Endothelial cell of hepatic sinusoid (primary cell): ENCODE results near the gene DDTL.
"Not testable (repeated sequence)": the region's sequence is repeated elsewhere in the genome, so short reads cannot be mapped to it uniquely, and the experiment has no call there.

Source experiments
- in situ Hi-C: cut with HindIII; loops from 2 replicates; pipeline ENCODE4 v1.10.0; 2017; ENCODE audit warnings: low sequenced_read_pairs

Gene DDTL

GRCh38 chr22:23966568-23966967 is at the start of gene DDTL:
DDTL (plus strand) TSS chr22:23966888; CDS start chr22:23966915, 27 bp downstream.
- in situ Hi-C loops = not testable (repeated sequence)

DNA sequence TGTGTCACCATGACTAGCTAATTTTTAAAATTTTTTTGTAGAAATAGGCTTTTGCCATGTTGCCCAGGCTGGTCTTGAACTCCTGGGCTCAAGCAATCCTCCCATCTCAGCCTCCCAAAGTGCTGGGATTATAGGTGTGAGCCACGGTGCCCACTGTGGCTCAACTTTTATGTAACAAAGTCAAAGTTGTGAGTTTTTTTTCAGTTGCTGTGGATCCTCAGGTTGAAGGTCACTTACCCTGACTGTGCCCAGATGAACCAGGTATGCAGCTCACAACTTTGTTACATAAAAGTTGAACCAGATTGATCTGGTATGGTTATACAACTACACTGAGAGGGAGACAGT is 46.4 kb upstream of the DDTL start:
- in situ Hi-C loops = not testable (repeated sequence)

DNA sequence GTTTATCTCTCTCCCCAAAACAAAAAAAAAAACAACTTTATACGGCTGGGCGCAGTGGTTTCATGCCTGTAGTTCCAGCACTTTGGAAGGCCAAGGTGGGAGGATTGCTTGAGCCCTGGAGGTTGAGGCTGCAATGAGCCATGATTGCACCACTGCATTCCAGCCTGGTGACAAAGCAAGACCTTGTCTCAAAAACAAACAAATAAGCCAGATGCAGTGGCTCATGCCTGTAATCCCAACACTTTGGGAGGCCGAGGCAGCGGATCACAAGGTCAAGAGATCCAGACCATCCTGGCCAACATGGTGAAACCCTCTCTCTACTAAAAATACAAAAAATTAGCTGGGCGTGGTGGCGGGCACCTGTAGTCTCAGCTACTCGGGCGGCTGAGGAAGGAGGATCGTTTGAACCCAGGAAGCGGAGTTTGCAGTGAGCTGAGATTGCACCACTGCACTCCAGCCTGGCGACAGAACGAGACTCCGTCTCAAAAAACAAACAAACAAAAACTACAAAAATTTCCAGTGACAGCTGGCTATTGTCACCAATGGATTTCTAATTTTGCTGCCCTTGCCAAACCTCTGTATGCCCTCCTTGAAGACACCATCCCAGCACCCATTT is 45.0 kb upstream of the DDTL start:
- in situ Hi-C loops = not testable (repeated sequence)

- in situ Hi-C loops = no loop called here
Measured at GRCh38 chr22:23922921-23923320, 43.8 kb upstream of the DDTL start.

DNA sequence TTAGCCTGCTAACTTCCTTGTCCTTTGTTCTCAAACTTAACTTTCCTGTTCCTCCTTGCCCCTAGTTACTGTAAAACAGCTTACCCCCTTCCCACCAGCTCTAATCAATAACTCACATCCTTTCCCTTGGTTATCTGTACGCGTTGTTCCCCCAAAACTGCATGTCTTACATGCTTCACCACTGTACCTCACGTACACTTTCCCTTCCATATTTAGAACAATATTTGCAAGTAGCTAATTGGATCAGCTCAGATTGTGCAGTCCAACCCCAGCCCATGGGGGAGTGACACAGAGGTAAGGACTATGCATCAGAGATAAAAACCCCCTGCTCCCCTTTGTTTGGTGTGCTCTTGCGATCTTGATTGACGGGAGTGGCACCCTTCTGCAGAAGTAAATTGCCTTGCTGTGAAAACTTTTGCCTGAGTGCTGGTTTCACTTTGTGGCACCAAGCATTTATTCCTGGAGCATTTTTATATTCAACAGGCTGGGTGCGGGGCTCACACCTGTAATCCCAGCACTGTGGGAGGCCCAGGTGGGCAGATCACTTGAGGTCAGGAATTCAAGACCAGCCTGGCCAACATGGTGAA is 41.6 kb upstream of the DDTL start:
- in situ Hi-C loops = no loop called here

- in situ Hi-C loops = no loop called here
Measured at GRCh38 chr22:23926561-23926960, 40.1 kb upstream of the DDTL start.

DNA sequence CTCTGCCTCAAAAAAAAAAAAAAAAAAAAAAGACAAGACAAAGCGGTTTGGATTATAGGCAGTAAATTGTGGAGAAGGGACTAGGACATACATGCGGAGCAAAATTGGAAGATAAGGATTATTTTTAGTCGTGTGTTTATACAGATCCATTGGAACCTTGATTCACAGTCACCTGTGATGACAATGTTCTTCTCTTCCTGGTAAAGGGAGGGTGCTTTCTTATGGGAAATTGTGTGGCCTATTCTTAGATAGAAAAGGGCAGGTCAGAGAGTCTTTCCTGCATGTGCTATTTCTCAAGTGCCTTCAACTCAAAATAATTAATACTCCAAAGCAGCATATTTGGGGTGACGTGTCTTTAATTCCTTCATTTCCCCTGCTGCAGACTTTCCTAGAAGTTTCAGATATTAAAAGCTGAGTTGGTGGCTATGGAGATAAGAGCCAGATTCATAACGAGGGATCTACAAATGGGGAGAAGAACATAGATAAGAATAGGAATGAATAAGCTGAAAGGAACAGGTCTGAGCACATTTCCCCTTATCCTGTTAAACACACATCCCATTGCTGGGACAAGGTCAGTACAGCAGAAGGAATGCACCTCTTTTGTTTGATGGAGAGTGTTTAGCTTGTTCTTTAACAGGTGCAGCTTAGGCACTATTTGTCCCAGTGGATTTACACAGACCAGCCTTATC is 28.2 kb upstream of the DDTL start:
- in situ Hi-C loops = no loop called here

- in situ Hi-C loops = no loop called here
Measured at GRCh38 chr22:23939017-23939357, 27.7 kb upstream of the DDTL start.

GRCh38 chr22:23940166-23940565 is 26.5 kb upstream of the DDTL start:
- in situ Hi-C loops = not testable (repeated sequence)

DNA sequence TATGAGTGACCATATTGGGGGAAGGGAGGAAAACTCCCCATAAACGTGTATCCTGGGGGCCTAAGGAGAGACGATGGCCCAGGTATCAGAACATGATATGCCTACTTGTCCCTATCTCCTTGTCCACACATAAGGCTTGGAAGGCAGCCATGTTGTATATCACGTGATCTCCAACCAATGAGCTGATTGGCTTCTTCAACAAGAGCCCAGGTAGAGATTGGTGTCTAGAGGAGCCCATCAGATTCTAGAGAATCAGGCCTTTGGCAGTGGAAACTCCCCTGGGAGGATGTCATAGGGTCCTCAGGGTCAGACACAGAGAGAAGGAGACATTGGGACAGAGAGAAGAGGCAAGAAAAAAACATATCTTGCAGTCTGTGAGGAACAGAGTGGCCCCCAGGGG is 19.3 kb upstream of the DDTL start:
- in situ Hi-C loops = not testable (repeated sequence)

DNA sequence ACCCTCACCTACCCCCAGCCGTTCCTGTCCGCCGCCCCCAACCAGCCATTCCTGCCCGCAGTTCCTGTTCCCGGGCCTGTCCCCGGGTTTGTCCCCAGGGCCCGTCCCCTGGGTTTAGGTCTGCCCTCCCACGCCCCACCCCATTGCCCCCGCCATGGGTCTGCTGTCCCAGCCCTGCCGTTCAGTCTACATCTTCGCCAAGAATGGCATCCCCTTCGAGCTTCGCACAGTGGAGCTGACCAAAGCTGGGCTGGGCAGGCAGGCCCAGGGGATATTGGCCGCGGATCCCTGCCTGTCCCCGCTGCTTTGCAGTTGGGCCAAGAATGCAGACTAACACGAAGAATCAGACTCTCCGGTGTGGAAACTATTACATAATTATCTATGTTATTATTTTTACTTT is 16.9 kb upstream of the DDTL start:
- in situ Hi-C loops = not testable (repeated sequence)

DNA sequence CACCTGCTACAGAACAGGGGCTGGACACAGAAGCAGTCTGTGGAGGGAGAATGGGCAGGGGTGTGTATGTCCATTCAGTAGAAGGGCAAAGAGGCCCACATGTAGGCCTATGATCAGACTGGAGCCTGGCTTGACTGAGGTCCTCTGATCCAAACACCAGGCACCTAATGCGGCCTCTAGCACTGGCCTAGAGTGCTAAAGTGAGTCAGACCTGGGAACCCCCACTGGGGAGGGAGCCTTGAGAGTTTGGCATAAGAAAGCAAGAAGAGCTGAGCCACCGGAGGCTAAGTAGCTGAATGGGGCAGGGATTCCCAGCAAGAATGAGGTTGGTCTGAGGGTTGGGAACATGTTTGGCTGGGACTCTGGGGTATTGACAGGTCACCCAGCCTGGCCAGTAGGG is 15.3 kb upstream of the DDTL start:
- in situ Hi-C loops = not testable (repeated sequence)

GRCh38 chr22:23952794-23953405 is 13.8 kb upstream of the DDTL start:
- in situ Hi-C loops = not testable (repeated sequence)

DNA sequence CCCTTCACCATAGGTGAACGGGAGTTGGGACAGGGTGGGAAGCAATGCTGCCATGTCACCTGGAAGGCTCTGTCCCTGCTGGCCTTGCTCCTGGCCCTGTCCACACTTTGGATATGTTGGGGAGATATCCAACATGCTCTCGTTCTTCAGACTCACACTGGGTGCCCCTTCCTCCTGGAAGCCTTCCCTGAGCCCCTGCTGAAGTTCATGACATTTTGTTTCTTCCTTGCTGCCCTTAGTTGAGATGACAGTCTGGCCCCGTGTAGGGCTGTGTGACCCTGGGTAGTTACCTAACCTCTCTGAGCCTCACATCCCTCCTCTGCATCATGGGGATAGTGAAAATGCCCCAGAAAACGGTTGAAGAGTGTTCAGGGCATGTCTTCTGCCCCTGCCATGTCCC is 13.2 kb upstream of the DDTL start:
- in situ Hi-C loops = not testable (repeated sequence)

GRCh38 chr22:23954193-23954990 is 12.3 kb upstream of the DDTL start:
- in situ Hi-C loops = not testable (repeated sequence)

DNA sequence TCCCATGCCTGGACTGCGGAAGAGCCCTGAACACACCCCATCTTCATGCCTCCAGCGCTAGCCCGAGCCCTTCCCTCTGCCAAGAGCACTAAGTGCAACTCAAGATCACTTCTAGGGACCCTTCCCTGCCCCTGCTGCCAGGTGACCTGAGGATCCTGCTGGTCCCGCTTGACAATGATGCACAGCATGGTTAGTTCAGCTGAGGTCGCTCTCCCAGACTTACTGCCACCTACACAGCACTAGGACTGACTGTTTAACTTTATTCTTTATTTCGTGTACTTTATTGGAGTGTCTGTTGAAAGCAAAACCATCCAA is 11.7 kb upstream of the DDTL start:
- in situ Hi-C loops = not testable (repeated sequence)

DNA sequence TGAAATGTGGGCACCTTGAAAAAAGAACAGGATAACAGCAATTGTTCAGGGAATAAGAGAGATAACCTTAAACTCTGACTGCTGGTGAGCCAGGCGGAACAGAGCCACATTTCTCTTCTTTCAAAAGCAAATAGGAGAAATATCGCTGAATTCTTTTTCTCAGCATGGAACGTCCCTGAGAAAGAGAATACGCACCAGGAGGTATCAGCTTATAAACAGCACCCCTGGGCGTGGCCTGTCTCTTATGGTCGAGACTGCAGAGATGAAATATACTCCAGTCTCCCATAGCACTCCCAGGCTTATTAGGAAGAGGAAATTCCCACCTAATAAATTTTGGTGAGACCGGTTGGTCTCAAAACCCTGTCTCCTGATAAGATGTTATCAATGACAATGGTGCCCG is 10.8 kb upstream of the DDTL start:
- in situ Hi-C loops = not testable (repeated sequence)

DNA sequence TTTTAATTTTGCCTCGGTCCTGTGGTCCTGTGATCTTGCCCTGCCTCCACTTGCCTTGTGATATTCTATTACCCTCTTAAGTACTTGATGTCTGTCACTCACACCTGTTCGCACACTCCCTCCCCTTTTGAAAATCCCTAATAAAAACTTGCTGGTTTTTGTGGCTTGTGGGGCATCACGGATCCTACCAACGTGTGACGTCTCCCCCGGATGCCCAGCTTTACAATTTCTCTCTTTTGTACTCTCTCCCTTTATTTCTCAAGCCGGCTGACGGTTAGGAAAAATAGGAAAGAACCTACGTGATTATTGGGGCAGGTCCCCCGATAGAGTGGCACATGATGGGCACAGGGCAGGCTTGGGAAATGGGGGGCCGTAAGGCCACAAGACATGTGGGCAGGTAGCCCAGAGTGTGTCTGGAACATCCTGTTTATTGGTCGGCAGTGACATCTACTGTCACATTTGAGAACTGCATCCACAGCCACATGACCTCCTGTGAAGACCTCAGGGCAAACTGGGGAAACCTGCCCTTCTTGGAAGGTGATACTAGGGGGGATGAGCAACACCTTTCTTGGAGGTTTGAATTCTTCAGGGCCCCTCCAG is 10.3 kb upstream of the DDTL start:
- in situ Hi-C loops = not testable (repeated sequence)

GRCh38 chr22:23961084-23961771 is 5.5 kb upstream of the DDTL start, which contains the start of gene GSTT2B:
GSTT2B (minus strand) TSS chr22:23961195; CDS start chr22:23961131, 64 bp downstream.
- in situ Hi-C loops = not testable (repeated sequence)

DNA sequence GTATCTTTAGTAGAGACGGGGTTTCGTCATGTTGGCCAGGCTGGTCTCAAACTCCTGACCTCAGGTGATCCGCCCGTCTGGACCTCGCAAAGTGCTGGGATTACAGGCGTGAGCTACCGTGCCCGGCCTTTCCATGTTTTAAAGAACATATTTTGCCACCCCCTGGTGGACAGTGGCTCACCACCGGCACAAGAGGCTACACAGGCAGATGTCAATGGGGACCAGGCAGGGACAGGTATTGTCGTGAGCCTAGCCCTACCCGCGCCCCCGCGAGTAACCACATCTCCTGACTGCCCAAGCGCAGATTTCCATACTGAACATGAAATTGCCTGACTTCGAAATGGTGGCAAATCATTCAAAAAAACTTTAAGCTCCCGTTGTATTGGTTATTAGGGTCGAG is 594 bp upstream of the DDTL start:
- in situ Hi-C loops = not testable (repeated sequence)
